HCT116 (cell line): ENCODE data around the gene ZNF761.

Source experiments
- CTCF ChIP-seq, 3 experiments: fragments of 200-600 bp in 1 of 3; sonication (generic) in 1 of 3; IDR thresholded peaks in 2 of 3; conservative IDR thresholded peaks in 1 of 3; 2 replicates each; pipeline ENCODE4 v1.5.1; 2012 to 2017; ENCODE audit warnings: low read depth in 2 of 3, low read length in 2 of 3, antibody characterized with exemption in 1 of 3, borderline replicate concordance in 1 of 3, control low read depth in 1 of 3, mild to moderate bottlenecking in 1 of 3, mixed read lengths in 1 of 3, mixed run types in 1 of 3, moderate library complexity in 1 of 3; ENCODE audit not compliant: insufficient read depth in 1 of 3
- EZH2 ChIP-seq: fragments of 200-600 bp; sonication (generic); IDR thresholded peaks from 2 replicates; pipeline ENCODE4 v1.6.1; 2017; ENCODE audit warnings: antibody characterized with exemption, mixed run types
- MAX ChIP-seq: IDR thresholded peaks from 2 replicates; pipeline ENCODE4 v1.6.1; 2012
- POLR2A ChIP-seq: IDR thresholded peaks from 2 replicates; pipeline ENCODE4 v1.7.0; 2011; ENCODE audit warnings: borderline replicate concordance; ENCODE audit not compliant: insufficient read depth, insufficient read length; ENCODE audit errors: extremely low read depth
- SP1 ChIP-seq: IDR thresholded peaks from 2 replicates; pipeline ENCODE4 v1.6.1; 2012; ENCODE audit warnings: low read depth

- TF ChIP-seq EZH2 = no peak
- TF ChIP-seq CTCF (IDR thresholded peaks at IDR 0.05 in 2 of 3, conservative IDR thresholded peaks at IDR 0.05 in 1 of 3; ENCODE audit: borderline replicate concordance in 1 of 3, insufficient read depth in 1 of 3, low read depth in 2 of 3, low read length in 2 of 3) = no peak
- TF ChIP-seq SP1 = no peak
- no peak for TF ChIP-seq MAX
- TF ChIP-seq POLR2A = no peak
Measured at GRCh38 chr19:53422551-53422950, 9.2 kb upstream of the ZNF761 start.
